NCI-H2029 treated with DMSO at 0.1 percent for 48 hours (cell line): Measurements from ENCODE around the gene PTPRD.

Experiments
- DNase-seq: peaks from one replicate; lab custom pipeline; 2025; lab: John Stamatoyannopoulos, UW

The PTPRD gene

DNA sequence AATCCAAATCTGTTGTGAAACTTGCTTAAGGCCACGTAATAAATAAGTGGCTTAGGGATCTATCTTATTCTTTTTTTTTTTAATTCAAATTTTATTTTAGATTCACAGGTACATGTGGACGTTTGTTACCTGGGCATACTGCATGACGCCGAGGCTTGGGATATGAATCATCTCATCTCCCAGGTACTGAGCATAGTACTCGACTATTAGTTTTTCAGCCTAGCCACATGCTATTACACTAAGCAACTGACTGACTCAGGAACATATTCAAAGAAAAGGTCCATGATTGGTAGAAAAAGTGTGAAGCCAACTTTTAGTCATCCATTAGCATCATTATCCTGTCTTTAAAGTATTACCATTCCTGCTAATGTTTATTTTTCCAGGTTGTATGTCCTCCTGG is 1709.7 kb downstream of the PTPRD start:
- DNase-seq = no peak

DNA sequence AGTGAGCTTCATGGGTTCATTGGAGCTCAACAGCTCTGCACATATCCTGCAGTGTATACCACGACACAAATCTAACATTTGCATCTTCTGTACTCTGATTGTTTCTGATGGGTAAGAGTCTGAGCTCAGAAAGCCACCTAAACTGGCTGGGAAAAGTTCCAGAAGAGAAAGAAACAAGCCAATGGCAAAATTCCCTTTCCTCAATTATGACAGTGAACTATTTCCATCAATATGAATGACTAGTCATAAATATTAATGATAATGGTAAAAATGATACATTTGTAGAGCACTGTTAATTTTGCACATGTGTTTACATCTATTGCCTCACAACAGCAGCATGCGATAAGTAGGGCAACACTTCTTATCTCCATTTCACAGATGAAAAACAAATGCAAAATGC is 1711.7 kb downstream of the PTPRD start:
- DNase-seq = no peak

- DNase-seq = no peak
Observed at GRCh38 chr9:8899511-8899910, 1713.3 kb downstream of the PTPRD start.

GRCh38 chr9:8895861-8896224 is 1717.0 kb downstream of the PTPRD start:
- peak; percentile 23 for DNase-seq

- no peak for DNase-seq
Observed at GRCh38 chr9:8895106-8895860, 1717.5 kb downstream of the PTPRD start.

- DNase-seq = no peak
Observed at GRCh38 chr9:8890695-8891094, 1722.1 kb downstream of the PTPRD start.

GRCh38 chr9:8889100-8889499 is 1723.7 kb downstream of the PTPRD start:
- no peak for DNase-seq

GRCh38 chr9:8888591-8888990 is 1724.2 kb downstream of the PTPRD start:
- DNase-seq = no peak

DNA sequence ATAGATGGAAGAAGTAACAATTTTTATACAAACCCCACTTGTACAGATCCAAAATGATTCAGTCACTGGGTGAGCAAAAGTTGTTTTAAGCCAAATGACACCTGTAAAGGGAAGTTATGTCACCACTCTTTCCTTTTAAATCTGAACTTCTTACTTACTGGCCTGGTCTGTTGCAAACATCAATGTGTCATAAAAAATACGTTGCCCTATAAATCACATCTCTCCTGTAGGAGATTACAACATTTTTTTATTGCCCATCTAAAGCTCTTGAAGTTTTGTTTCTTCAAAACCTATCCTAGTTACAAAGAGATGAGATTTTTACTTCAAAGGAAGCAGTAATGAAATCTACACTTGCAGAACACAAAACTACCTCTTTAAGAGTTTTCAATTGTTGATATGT is 1725.4 kb downstream of the PTPRD start:
- no peak for DNase-seq

- no peak for DNase-seq
Observed at GRCh38 chr9:8883321-8883720, 1729.5 kb downstream of the PTPRD start.

DNA sequence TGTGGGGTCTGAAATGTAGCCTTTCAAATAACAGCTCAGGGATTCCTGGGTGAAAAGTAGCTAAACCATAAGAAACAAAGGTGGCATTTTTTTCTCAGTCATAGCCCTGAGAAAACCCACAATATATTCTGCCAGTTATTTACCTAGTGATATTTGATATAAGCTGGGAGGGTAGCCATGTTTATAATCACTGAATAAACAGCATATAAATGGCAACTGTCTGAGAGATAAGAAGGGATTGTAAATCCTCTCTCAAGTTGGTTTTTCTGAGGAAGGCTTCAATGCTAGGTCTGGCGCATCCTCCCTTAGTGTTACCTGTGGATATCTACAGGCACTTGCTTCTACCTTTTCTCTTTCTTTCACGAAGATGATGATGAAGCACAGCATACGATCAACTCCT is 1732.7 kb downstream of the PTPRD start:
- peak; percentile 24 for DNase-seq

DNA sequence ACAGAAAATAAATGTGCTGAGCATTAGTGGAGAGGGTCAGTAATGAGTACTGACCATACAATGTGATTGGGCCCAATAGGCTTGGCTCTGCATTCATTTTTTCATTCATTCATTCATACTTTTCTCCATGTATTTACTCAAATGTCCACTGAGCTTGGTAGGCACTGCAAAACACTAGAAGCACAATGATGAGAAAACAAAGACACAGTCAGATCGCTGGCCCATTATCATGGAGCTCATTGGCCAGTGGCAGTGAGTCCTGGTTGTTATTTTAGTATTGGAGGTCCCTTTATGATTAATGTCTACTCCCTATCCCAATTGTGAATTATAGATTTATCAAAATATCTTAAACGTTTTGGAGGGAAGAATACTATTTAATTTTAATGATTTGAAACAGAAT is 1733.5 kb downstream of the PTPRD start:
- DNase-seq = no peak

DNA sequence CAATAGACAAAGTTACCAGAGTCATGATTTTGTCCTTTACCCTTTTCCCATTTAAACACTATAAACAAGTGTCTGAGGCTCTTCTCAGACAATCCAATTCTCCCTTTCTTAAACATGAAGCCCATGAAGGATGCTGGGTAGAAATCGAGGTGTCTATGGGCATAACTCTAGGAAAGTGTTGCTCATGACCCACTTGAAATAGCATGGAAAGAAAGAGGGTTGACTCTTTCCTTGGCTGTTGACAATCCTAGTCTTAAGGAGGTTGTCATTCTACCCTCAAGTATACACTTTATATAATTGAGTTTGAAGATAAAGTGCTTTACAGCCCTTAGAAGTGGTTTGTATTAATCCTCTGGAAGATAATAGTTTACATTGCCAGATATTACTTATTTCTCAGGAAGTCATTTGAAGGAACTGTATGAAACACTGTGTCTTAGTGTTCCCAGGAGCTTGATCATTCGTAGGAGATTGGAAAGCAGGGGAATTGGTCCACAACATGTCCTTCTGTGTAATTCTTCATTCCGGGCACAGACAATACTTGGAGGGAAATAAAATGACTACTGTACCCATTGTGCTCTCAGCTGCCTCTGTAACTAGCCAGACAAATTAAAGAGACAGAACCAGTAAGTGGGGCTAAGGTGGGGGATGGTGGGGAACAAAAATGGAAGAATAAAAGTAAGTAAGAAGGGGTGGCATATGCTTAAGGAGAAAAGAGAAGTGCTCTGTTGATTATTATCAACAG is 1734.9 kb downstream of the PTPRD start:
- no peak for DNase-seq

DNA sequence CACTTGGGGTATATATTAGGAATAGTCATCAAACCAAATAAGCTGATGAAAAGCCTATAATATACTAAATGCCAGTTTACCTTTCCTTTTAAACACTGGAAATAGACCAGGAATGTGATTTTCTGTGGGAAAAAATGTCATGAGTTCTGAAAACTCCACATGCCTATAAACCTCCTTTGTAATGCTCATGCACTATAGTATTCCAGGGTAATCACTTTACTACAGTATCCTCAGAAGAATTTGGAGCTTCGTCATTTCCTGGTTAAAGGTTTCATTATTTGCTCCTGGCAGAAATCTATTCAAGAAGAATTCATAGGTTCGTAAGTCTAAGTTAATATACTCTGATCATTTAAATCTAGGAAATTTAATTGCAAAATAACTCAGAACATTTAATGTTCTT is 1736.5 kb downstream of the PTPRD start:
- no peak for DNase-seq

GRCh38 chr9:8874482-8874881 is 1738.3 kb downstream of the PTPRD start:
- DNase-seq = no peak

GRCh38 chr9:8872802-8873201 is 1740.0 kb downstream of the PTPRD start:
- no peak for DNase-seq

DNA sequence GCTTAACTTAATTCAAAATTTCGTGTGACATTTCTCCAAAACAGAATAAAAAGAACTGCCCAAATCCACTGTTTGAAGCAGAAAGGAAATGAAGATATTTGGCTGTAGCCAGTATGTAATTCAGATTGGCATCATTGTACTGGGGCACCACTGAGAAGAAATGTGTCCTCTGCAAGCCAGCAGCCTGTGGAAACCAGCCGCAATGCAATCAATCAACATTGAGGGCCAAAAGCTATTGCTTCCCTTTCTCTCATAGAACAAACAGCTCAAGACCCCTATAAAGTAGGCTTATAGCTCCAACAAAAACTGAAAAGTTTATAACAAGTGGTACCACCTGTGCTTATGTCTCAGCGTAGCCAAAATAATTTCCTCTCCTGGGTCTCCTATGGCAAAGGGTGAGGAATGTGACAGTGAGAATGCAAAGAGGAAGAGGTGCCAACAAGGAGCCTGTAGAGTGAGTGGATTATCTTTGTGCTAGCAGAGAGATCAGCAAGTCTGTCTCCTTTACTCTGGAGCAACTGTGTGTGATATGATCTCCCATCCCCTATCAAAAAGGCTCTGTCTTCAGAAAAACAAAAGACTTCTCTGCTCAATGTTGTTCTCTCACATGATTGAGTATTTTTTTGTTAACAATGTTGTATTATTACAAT is 1740.9 kb downstream of the PTPRD start:
- DNase-seq = no peak

DNA sequence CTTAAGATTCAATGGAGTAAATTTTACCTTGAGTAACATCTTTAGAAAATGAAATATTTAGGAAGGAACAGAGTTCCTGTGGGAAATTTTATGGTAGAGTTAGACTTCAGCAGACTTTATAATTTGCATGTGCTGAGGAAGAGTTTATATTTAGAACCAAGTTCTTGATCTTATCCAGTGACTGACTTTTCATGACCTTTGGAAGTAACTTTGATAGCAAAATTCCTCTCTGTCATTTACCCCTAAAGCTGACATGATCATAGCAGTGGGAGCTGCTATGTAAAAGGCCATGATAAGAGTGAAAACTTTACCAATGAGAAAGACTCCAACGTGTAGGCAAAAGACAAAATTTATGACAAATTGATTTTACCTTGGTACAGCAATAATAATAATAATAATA is 1741.4 kb downstream of the PTPRD start:
- DNase-seq = no peak

DNA sequence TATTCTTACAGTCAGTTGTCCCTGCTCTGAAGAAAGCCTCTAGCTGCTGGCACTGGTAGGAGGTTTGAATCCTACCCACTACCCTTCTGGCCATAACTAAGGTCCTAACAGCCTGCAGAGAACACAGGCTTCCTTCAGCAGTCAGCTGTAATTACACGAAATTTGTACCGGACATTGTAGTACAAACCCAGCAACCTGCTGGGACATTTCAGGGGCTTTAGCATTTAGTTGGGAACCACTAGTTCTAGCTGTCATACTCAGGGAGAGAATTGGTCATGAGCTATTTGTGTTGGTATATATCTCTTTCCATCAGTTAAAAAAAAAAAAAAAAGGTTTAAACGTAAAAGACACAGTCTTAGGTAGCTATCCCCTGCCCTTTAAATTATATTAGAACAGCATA is 1743.0 kb downstream of the PTPRD start:
- DNase-seq = no peak

GRCh38 chr9:8868632-8869031 is 1744.2 kb downstream of the PTPRD start:
- DNase-seq = no peak

- DNase-seq = no peak
Observed at GRCh38 chr9:8867148-8867547, 1745.7 kb downstream of the PTPRD start.

DNA sequence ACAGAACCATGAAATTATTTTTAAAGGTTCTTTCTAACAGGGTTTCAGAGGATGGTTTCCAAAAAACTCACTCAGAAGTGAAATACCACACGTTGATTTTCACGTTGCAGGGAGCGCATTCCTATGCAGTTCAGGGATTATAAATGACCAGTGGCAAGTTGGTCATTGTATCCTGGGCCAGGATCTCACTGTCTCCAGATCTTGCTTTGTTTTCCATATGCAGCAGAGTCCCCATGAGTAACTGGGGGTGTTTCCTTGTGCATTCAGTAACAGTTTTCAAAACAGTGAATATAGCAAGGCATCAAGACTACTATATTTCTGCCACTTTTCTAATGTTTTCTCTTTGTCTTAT is 1748.3 kb downstream of the PTPRD start:
- DNase-seq = no peak

GRCh38 chr9:8863886-8864544 is 1748.8 kb downstream of the PTPRD start:
- DNase-seq = no peak
